HL-60 (cell line): Measurements from ENCODE around the gene PI4KB.

ENCODE experiments used
- DNase-seq, 2 experiments: peaks; one replicate each; pipeline ENCODE4 v3.0.0-alpha.2; 2010 to 2020; ENCODE audit warnings: low read depth in 1 of 2, low spot score in 1 of 2
- H3K27ac ChIP-seq: fragments of 250-450 bp; sonication (Bioruptor Pico); replicated peaks from 2 replicates; pipeline ENCODE4 v1.5.1; 2020; ENCODE audit warnings: mild to moderate bottlenecking, moderate library complexity
- H3K27me3 ChIP-seq: fragments of 250-450 bp; sonication (Bioruptor Pico); 2 replicates; pipeline ENCODE4 v1.5.1; 2021; ENCODE audit warnings: mild to moderate bottlenecking, moderate library complexity; ENCODE audit not compliant: insufficient read depth, poor library complexity, severe bottlenecking
- H3K4me3 ChIP-seq: replicated peaks from 2 replicates; pipeline ENCODE4 v1.5.1; 2011; ENCODE audit warnings: mild to moderate bottlenecking, control low read depth, low read length; ENCODE audit not compliant: insufficient read depth
- CTCF ChIP-seq: IDR thresholded peaks from one replicate; pipeline ENCODE4 v1.5.1; 2011; ENCODE audit warnings: low read length, control low read depth, inconsistent platforms; ENCODE audit not compliant: insufficient read depth
- GABPA ChIP-seq: IDR thresholded peaks from 2 replicates; pipeline ENCODE4 v1.6.1; 2012; ENCODE audit warnings: low read depth
- POLR2AphosphoS5 ChIP-seq: IDR thresholded peaks from 2 replicates; pipeline ENCODE4 v1.6.1; 2012; ENCODE audit warnings: low read depth
- REST ChIP-seq: IDR thresholded peaks from 2 replicates; pipeline ENCODE4 v1.6.1; 2012; ENCODE audit warnings: low read depth; ENCODE audit not compliant: insufficient replicate concordance
- SPI1 ChIP-seq: IDR thresholded peaks from 2 replicates; pipeline ENCODE4 v1.6.1; 2012; ENCODE audit warnings: low read depth, mild to moderate bottlenecking, borderline replicate concordance

The PI4KB gene

GRCh38 chr1:151255381-151255780 is 71.8 kb downstream of the PI4KB start:
- peak overlapping the region; percentile 95 for H3K4me3 ChIP-seq
- no peak for TF ChIP-seq REST
- H3K27me3 ChIP-seq, result no peaks in the 10 kb centered on the region
- peak overlapping the region; percentile 86 for H3K27ac ChIP-seq
- DNase-seq, result no peak

GRCh38 chr1:151254217-151255213 is 72.7 kb downstream of the PI4KB start, which contains the start of gene PSMD4:
PSMD4 (plus strand) TSS chr1:151254734; CDS start chr1:151254783, 49 bp downstream.
- DNase-seq, result peak; percentile 96 to 97
- H3K27me3 ChIP-seq, result no peaks in the 10 kb centered on the region
- H3K27ac ChIP-seq, result peak within 1 kb of the TSS; percentile 86
- peak within 1 kb of the TSS; percentile 95 for H3K4me3 ChIP-seq
- TF ChIP-seq SPI1 (peak; percentile 55; the same call in 1 of the 2 replicates), REST (no peak), POLR2AphosphoS5 (peak; percentile 96), GABPA (peak; percentile 69), CTCF (no peak)

GRCh38 chr1:151251656-151252470 is 75.4 kb downstream of the PI4KB start:
- TF ChIP-seq SPI1, result no peak
- TF ChIP-seq CTCF, result peak; percentile 92
- no peak overlapping the region for H3K27ac ChIP-seq
- no peaks in the 10 kb centered on the region for H3K27me3 ChIP-seq
- DNase-seq, result peak; percentile 41 to 81
- H3K4me3 ChIP-seq, result no peak overlapping the region

GRCh38 chr1:151246786-151247185 is 80.4 kb downstream of the PI4KB start:
- no peak for TF ChIP-seq GABPA
- no peak for TF ChIP-seq REST
- TF ChIP-seq CTCF, result no peak
- no peak for TF ChIP-seq SPI1
- no peak for TF ChIP-seq POLR2AphosphoS5
- Histone ChIP-seq H3K4me3 (no peak overlapping the region), H3K27me3 (no peaks in the 10 kb centered on the region), H3K27ac (no peak overlapping the region)
- no peak for DNase-seq
